Loucy (cell line): Measurements from ENCODE around the gene MKRN2.

Source experiments
- EZH2phosphoT487 ChIP-seq: fragments of 200-600 bp; IDR thresholded peaks from 2 replicates; pipeline ENCODE4 v1.6.1; 2018; ENCODE audit warnings: antibody characterized with exemption, mild to moderate bottlenecking, moderate library complexity, borderline replicate concordance
- TF ChIP-seq, protein P1 (sequence below): fragments of 200-600 bp; sonication (generic); conservative IDR thresholded peaks from 2 replicates; pipeline ENCODE4 v1.5.1; 2014; ENCODE audit warnings: mild to moderate bottlenecking, antibody characterized with exemption, low read length

GRCh38 chr3:12588039-12589009 is 31.4 kb downstream of the MKRN2 start:
- TF ChIP-seq, protein P1, sequence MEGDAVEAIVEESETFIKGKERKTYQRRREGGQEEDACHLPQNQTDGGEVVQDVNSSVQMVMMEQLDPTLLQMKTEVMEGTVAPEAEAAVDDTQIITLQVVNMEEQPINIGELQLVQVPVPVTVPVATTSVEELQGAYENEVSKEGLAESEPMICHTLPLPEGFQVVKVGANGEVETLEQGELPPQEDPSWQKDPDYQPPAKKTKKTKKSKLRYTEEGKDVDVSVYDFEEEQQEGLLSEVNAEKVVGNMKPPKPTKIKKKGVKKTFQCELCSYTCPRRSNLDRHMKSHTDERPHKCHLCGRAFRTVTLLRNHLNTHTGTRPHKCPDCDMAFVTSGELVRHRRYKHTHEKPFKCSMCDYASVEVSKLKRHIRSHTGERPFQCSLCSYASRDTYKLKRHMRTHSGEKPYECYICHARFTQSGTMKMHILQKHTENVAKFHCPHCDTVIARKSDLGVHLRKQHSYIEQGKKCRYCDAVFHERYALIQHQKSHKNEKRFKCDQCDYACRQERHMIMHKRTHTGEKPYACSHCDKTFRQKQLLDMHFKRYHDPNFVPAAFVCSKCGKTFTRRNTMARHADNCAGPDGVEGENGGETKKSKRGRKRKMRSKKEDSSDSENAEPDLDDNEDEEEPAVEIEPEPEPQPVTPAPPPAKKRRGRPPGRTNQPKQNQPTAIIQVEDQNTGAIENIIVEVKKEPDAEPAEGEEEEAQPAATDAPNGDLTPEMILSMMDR = no peak
- no peak for TF ChIP-seq EZH2phosphoT487
